GM18519 (cell line): ENCODE measurements around the gene ADARB1.
"Not testable (repeated sequence)": the region's sequence is repeated elsewhere in the genome, so short reads cannot be mapped to it uniquely, and the experiment has no call there.

Experiments
- ATAC-seq: cut with Tn5 transposase; IDR thresholded peaks from one replicate; pipeline ENCODE4 v1.9.1; 2021; ENCODE audit warnings: mild to moderate bottlenecking, moderate library complexity; ENCODE audit not compliant: unreplicated experiment, low FRiP score

The ADARB1 gene

GRCh38 chr21:45131537-45131999 lies 57.2 kb downstream of the ADARB1 start:
- no peak for ATAC-seq

GRCh38 chr21:45132841-45133573 lies 58.6 kb downstream of the ADARB1 start:
- no peak for ATAC-seq

- not testable (repeated sequence) for ATAC-seq
These were observed 59.3 kb downstream of the ADARB1 start for GRCh38 chr21:45133574-45134278.

GRCh38 chr21:45134279-45135076 lies 60.1 kb downstream of the ADARB1 start:
- ATAC-seq: no peak

GRCh38 chr21:45135122-45135521 lies 60.7 kb downstream of the ADARB1 start:
- no peak for ATAC-seq

- ATAC-seq: no peak
These were observed 61.5 kb downstream of the ADARB1 start for GRCh38 chr21:45135868-45136267.

- no peak for ATAC-seq
These were observed 62.1 kb downstream of the ADARB1 start for GRCh38 chr21:45136500-45136899.

GRCh38 chr21:45136927-45137611 lies 62.7 kb downstream of the ADARB1 start:
- ATAC-seq: no peak

GRCh38 chr21:45137612-45137937 lies 63.2 kb downstream of the ADARB1 start:
- no peak for ATAC-seq

GRCh38 chr21:45138199-45139002 lies 64.0 kb downstream of the ADARB1 start:
- no peak for ATAC-seq

GRCh38 chr21:45139003-45139360 lies 64.6 kb downstream of the ADARB1 start:
- not testable (repeated sequence) for ATAC-seq

GRCh38 chr21:45139473-45139872 lies 65.1 kb downstream of the ADARB1 start:
- ATAC-seq: no peak

GRCh38 chr21:45140346-45140940 lies 66.1 kb downstream of the ADARB1 start:
- no peak for ATAC-seq

- not testable (repeated sequence) for ATAC-seq
These were observed 66.6 kb downstream of the ADARB1 start for GRCh38 chr21:45140944-45141343.

- ATAC-seq: no peak
These were observed 67.1 kb downstream of the ADARB1 start for GRCh38 chr21:45141507-45141906.

GRCh38 chr21:45142469-45143308 lies 68.3 kb downstream of the ADARB1 start:
- no peak for ATAC-seq

- ATAC-seq: no peak
These were observed 69.5 kb downstream of the ADARB1 start for GRCh38 chr21:45143855-45144254.

- no peak for ATAC-seq
These were observed 70.8 kb downstream of the ADARB1 start for GRCh38 chr21:45145146-45145545.

GRCh38 chr21:45145846-45146245 lies 71.5 kb downstream of the ADARB1 start:
- ATAC-seq: not testable (repeated sequence)
